ENCODE results near the gene SIRPD. TPM values are rescaled to one million over a fixed set of nuclear protein-coding genes. Genes with fewer than 3 reads are reported as not detected.
"Not testable (repeated sequence)": the region's sequence is repeated elsewhere in the genome, so short reads cannot be mapped to it uniquely, and the experiment has no call there.

Gene SIRPD
- total RNA-seq, result under 1 TPM; 0.17 to 0.27 TPM

GRCh38 chr20:1557605-1558004, at the start of gene SIRPD:
TSS of gene SIRPD (minus strand) at chr20:1557705. CDS start at chr20:1557653, 52 bp downstream.
- peaks cover 23% of the 10 kb centered on the region for H3K9me3 Mint-ChIP-seq
- CTCF ChIA-PET, result interaction anchor here (1.3 kb wide), 1 partner anchor 220 kb away, joined by 4 read pairs; no protein-coding TSS in a partner anchor
- DNase-seq, result no peak
- POLR2A ChIA-PET, result no interaction called here
- H3K27ac Mint-ChIP-seq, result no peak within 1 kb of the TSS
- no peak within 1 kb of the TSS for H3K4me3 Mint-ChIP-seq
- H3K27me3 Mint-ChIP-seq, result no peaks in the 10 kb centered on the region
- H3K36me3 Mint-ChIP-seq (ENCODE audit: low read depth), result peaks cover 14% of the 10 kb centered on the region
- peaks cover 5% of the 10 kb centered on the region for H3K4me1 Mint-ChIP-seq

DNA sequence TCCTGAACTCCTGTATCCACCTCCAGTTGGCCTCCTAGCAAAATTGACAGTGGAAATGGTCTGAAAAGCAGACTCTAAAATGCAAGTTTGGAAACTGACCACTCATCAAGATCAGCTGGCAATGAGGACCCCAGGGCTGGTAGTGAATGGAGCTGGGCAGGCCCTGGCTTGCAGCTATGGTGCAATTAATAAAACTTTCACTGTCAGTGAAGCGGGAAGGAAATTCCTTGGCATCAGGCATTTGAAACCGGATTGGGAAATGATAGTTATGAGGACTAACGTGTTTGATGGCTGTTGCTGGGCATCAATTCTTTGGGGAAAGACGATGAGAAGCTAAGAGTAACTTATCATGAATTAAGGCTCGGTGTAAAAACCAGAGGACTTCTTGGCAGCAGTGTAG, 43.2 kb upstream of the SIRPD start:
- no peaks in the 10 kb centered on the region for H3K4me1 Mint-ChIP-seq
- CTCF ChIA-PET, result no interaction called here
- no peak overlapping the region for H3K4me3 Mint-ChIP-seq
- DNase-seq, result no peak
- no peaks in the 10 kb centered on the region for H3K27me3 Mint-ChIP-seq
- POLR2A ChIA-PET, result no interaction called here
- no peaks in the 10 kb centered on the region for H3K9me3 Mint-ChIP-seq
- no peaks in the 10 kb centered on the region for H3K36me3 Mint-ChIP-seq (ENCODE audit: low read depth)
- H3K27ac Mint-ChIP-seq, result no peak overlapping the region

GRCh38 chr20:1595333-1595732, 37.8 kb upstream of the SIRPD start:
- CTCF ChIA-PET, result no interaction called here

DNA sequence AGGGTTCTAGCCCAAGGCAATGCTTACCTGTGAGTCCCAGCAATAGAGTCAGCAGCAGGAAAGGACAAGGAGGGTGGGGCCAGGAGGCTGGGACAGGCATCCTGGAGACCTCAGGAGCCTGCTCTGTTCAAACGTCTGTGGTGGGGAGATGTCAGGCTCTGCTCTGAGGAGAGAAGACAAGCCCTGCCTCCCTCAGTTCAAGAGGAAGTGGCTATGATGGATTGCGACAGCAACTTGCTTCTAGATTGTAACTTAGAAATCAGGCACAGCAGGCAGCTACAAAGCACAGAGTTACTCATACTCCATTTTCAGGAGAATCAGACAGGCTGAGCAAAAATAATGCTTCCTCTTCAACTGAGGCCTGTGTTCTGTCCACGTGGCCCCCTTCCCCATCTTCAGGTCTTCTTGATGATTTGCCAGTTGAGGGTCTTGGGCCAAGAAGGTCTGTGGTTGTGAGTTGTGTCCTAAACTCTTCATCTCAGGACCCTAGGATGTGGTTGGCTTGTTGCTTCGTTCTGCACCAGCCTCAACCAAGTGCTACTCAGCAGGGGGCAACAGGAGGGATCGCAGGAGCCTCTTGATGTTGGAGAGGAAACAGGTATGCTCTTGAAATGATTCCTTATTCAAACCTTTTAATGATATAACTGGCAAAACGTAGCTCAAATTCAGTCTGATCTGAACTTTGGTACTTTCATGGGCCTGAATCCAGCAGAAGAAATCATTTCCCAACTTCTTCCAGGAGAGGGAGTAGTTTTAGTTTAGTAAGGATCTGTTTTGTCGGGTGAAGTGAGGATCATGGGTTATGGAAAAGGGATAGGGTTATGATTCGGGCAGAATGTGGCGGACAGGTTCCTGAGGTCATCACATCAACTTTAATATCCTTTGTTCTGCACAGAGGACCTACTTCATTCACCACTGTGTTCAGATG, 31.3 kb upstream of the SIRPD start:
- no peaks in the 10 kb centered on the region for H3K36me3 Mint-ChIP-seq (ENCODE audit: low read depth)
- POLR2A ChIA-PET, result no interaction called here
- no peak for DNase-seq
- CTCF ChIA-PET, result no interaction called here
- no peaks in the 10 kb centered on the region for H3K27me3 Mint-ChIP-seq
- no peaks in the 10 kb centered on the region for H3K4me1 Mint-ChIP-seq
- H3K27ac Mint-ChIP-seq, result no peak overlapping the region
- no peaks in the 10 kb centered on the region for H3K9me3 Mint-ChIP-seq
- H3K4me3 Mint-ChIP-seq, result no peak overlapping the region

More at GRCh38 chr20:1595333-1595732, 37.8 kb upstream of the SIRPD start:
- Mint-ChIP-seq H3K27me3 (no peaks in the 10 kb centered on the region), H3K36me3 (ENCODE audit: low read depth) (no peaks in the 10 kb centered on the region), H3K9me3 (no peaks in the 10 kb centered on the region), H3K4me3 (no peak overlapping the region), H3K4me1 (no peaks in the 10 kb centered on the region), H3K27ac (no peak overlapping the region)
- no peak for DNase-seq
- POLR2A ChIA-PET, result no interaction called here

- H3K9me3 Mint-ChIP-seq, result no peaks in the 10 kb centered on the region
- no peaks in the 10 kb centered on the region for H3K36me3 Mint-ChIP-seq (ENCODE audit: low read depth)
- H3K27me3 Mint-ChIP-seq, result no peaks in the 10 kb centered on the region
- ChIA-PET CTCF (no interaction called here), POLR2A (no interaction called here)
- no peak for DNase-seq
- H3K27ac Mint-ChIP-seq, result no peak overlapping the region
- H3K4me3 Mint-ChIP-seq, result no peak overlapping the region
- H3K4me1 Mint-ChIP-seq, result no peaks in the 10 kb centered on the region
These were observed 30.5 kb upstream of the SIRPD start for GRCh38 chr20:1587781-1588532.

DNA sequence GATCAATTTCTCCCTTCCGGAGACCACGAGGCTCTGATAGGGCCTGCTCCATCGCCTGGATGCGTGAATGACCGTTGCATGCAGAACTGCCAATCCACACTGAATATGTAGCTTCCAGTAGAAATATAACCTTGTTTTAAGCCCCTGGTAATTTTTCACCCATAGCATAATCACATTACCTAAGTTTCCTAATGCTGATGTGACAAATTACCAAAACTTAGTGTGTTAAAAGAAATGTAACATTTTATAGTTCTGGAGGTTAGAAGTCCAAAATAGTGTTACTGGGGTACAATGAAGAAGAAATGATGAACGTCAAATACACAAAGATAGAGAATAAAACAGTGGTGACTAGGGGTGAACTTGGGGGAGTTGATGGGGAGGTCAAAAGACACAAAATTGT, 22.0 kb upstream of the SIRPD start:
- Mint-ChIP-seq H3K9me3 (no peaks in the 10 kb centered on the region), H3K36me3 (ENCODE audit: low read depth) (no peaks in the 10 kb centered on the region), H3K27me3 (no peaks in the 10 kb centered on the region), H3K27ac (no peak overlapping the region), H3K4me3 (no peak overlapping the region), H3K4me1 (no peaks in the 10 kb centered on the region)
- DNase-seq, result no peak
- ChIA-PET POLR2A (no interaction called here), CTCF (interaction anchor here (1.3 kb wide), 1 partner anchor 36 kb away, joined by 4 read pairs; no protein-coding TSS in a partner anchor)

DNA sequence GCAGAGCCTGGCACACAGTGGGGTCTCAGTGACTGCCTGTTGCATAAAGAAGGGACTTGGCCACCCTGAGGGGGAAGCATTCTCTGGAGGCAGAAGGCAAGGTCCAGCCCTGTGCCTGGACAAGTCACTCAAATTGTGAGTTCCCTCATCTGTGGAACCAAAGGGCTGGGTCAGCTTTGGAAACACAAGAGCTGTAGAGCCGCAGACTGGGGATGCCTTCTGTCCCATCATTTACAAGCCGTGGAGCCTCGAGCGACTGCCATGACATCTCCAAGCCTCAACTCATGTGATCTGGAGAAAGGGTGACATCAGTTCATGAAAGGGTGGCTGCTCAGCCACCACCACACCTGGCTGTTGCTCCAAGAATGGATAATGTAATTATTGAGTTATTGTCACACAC, 20.4 kb upstream of the SIRPD start:
- DNase-seq, result no peak
- ChIA-PET CTCF (interaction anchor here (0.6 kb wide), 1 partner anchor 74 kb away, joined by 3 read pairs; no protein-coding TSS in a partner anchor), POLR2A (no interaction called here)
- Mint-ChIP-seq H3K9me3 (no peaks in the 10 kb centered on the region), H3K4me1 (no peaks in the 10 kb centered on the region), H3K36me3 (ENCODE audit: low read depth) (no peaks in the 10 kb centered on the region), H3K4me3 (no peak overlapping the region), H3K27ac (no peak overlapping the region), H3K27me3 (no peaks in the 10 kb centered on the region)

DNA sequence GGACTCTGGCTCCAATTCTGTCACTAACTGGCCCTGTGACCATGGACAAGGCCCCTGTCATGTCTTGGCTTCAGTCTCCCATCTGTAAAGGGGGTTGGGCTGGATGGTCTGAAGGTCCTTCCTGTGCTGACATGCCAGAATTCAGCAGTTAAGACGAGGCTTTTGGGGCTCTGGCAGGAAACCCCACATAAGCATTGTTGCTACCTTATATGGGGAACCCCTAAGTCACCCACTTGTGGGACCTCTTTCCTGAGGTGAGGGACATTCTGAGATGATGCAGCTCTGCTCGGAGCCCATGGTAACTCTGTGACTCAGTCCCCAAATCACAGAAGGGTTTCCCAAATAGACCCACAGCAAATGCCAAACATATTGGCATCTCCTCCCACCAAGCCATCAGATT, 19.8 kb upstream of the SIRPD start:
- H3K36me3 Mint-ChIP-seq (ENCODE audit: low read depth); POLR2A ChIA-PET; H3K27ac Mint-ChIP-seq; H3K27me3 Mint-ChIP-seq; H3K9me3 Mint-ChIP-seq; DNase-seq; H3K4me3 Mint-ChIP-seq; H3K4me1 Mint-ChIP-seq; CTCF ChIA-PET: not testable (repeated sequence)

GRCh38 chr20:1576641-1577040, 19.1 kb upstream of the SIRPD start:
- ChIA-PET CTCF (interaction anchor here (1.0 kb wide), 1 partner anchor 234 kb away, joined by 3 read pairs; no protein-coding TSS in a partner anchor), POLR2A (no interaction called here)
- Mint-ChIP-seq H3K4me3 (no peak overlapping the region), H3K27me3 (no peaks in the 10 kb centered on the region), H3K9me3 (no peaks in the 10 kb centered on the region), H3K27ac (no peak overlapping the region), H3K4me1 (no peaks in the 10 kb centered on the region), H3K36me3 (ENCODE audit: low read depth) (no peaks in the 10 kb centered on the region)
- DNase-seq, result no peak

DNA sequence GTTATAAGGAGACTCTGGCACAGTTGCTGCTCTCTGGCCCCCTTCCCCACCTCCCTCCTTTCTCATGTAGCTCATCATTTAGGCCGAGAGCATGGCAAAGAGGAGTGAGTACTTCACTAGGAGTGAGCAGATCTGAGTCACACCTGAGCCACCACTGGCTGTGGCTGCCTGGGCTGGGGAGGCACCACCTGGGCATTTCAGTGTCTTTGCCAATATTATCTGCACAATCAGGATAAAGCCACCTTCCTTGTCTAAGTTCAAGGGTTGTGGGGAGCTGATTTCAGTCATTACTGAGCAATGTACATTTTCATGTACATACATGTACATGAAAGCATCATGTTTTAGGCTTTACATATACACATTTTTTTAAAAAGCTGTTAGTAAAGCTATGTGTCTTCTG, 18.5 kb upstream of the SIRPD start:
- DNase-seq; H3K27me3 Mint-ChIP-seq; POLR2A ChIA-PET; H3K4me3 Mint-ChIP-seq; H3K4me1 Mint-ChIP-seq; H3K9me3 Mint-ChIP-seq; H3K36me3 Mint-ChIP-seq (ENCODE audit: low read depth); H3K27ac Mint-ChIP-seq: not testable (repeated sequence)
- CTCF ChIA-PET, result interaction anchor here (1.0 kb wide), 1 partner anchor 234 kb away, joined by 3 read pairs; no protein-coding TSS in a partner anchor

- H3K36me3 Mint-ChIP-seq (ENCODE audit: low read depth); DNase-seq; H3K9me3 Mint-ChIP-seq; POLR2A ChIA-PET; H3K4me1 Mint-ChIP-seq; H3K4me3 Mint-ChIP-seq; H3K27ac Mint-ChIP-seq; H3K27me3 Mint-ChIP-seq: not testable (repeated sequence)
- CTCF ChIA-PET, result interaction anchor here (1.2 to 1.6 kb wide), 2 partner anchors 10 to 600 kb away, joined by 4 read pairs; no protein-coding TSS in a partner anchor
These were observed 14.1 kb upstream of the SIRPD start for GRCh38 chr20:1571583-1571982.

- no peaks in the 10 kb centered on the region for H3K4me1 Mint-ChIP-seq
These were observed 11.9 kb upstream of the SIRPD start for GRCh38 chr20:1569415-1569881.

DNA sequence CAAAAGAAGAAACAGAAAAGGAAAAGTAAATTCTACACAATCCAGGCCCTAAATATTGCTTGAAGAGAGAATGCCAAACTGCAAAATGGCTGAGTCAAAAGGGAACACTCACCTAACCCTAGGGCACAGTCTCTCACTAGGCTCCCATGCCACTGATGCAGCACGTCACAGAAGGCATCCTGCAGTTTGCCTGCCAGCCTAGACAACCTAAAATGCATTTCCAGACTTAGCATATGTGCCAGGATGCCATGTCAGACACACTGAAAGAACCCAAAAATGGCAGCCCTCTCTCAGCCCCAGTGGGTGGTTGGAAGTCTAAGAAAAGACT, 10.6 kb upstream of the SIRPD start:
- H3K27ac Mint-ChIP-seq, result no peak overlapping the region
- POLR2A ChIA-PET, result no interaction called here
- peaks cover 12% of the 10 kb centered on the region for H3K36me3 Mint-ChIP-seq (ENCODE audit: low read depth)
- H3K27me3 Mint-ChIP-seq, result no peaks in the 10 kb centered on the region
- peaks cover 11% of the 10 kb centered on the region for H3K9me3 Mint-ChIP-seq
- no peaks in the 10 kb centered on the region for H3K4me1 Mint-ChIP-seq
- CTCF ChIA-PET, result no interaction called here
- no peak overlapping the region for H3K4me3 Mint-ChIP-seq
- DNase-seq, result no peak

More at GRCh38 chr20:1569415-1569881, 11.9 kb upstream of the SIRPD start:
- Mint-ChIP-seq H3K36me3 (ENCODE audit: low read depth) (peaks cover 5% of the 10 kb centered on the region), H3K27ac (no peak overlapping the region), H3K4me3 (no peak overlapping the region), H3K9me3 (peaks cover 5% of the 10 kb centered on the region), H3K27me3 (no peaks in the 10 kb centered on the region)
- ChIA-PET CTCF (no interaction called here), POLR2A (no interaction called here)
- no peak for DNase-seq
